H1 (cell line): ENCODE data around the gene PSPH. TPM values are rescaled to one million over a fixed set of nuclear protein-coding genes. Genes with fewer than 3 reads are reported as not detected.
A peak's percentile ranks its signal among the peaks of the same experiment; 100 is the strongest.

Source experiments
- CTCF ChIA-PET: fragments of 300-600 bp; sonication (Branson Sonifier 250); formaldehyde crosslinking; loops from one replicate; lab custom pipeline; 2021; ENCODE audit not compliant: partially characterized antibody; lab: Charles Lee
- POLR2A ChIA-PET: fragments of 300-600 bp; sonication (Branson Sonifier 250); formaldehyde crosslinking; loops from one replicate; lab custom pipeline; 2021; ENCODE audit warnings: inconsistent platforms; ENCODE audit not compliant: partially characterized antibody; lab: Charles Lee
- DNase-seq, 2 experiments: peaks; one replicate each; pipeline versions ENCODE4 v3.0.0 to v3.0.0-alpha.2; 2010 to 2022; ENCODE audit warnings: low spot score in 2 of 2, low read depth in 1 of 2, mixed read lengths in 1 of 2
- FAIRE-seq: peaks from 2 replicates; lab custom pipeline; 2011; peaks lifted over from hg19 to GRCh38; lab: Jason Lieb, UNC
- H2AFZ ChIP-seq: 2 replicates; pipeline ENCODE4 v1.8.1; 2012; ENCODE audit warnings: low read length, inconsistent platforms
- H2AK5ac ChIP-seq: 2 replicates; pipeline ENCODE4 v1.6.1; 2013; ENCODE audit warnings: low read depth, low read length
- H2BK120ac ChIP-seq: replicated peaks from 2 replicates; pipeline ENCODE3; 2013; ENCODE audit warnings: low read depth, low read length, inconsistent platforms
- H2BK12ac ChIP-seq: 2 replicates; pipeline ENCODE4 v1.6.1; 2013; ENCODE audit warnings: low read depth, low read length
- H2BK15ac ChIP-seq: 2 replicates; pipeline ENCODE4 v1.6.1; 2013; ENCODE audit warnings: low read length
- H2BK20ac ChIP-seq: 2 replicates; pipeline ENCODE4 v1.6.1; 2013; ENCODE audit warnings: low read length
- H2BK5ac ChIP-seq: 2 replicates; pipeline ENCODE4 v1.6.1; 2013; ENCODE audit warnings: low read depth, low read length
- H3K14ac ChIP-seq: 2 replicates; pipeline ENCODE4 v1.6.1; 2013; ENCODE audit warnings: inconsistent platforms; ENCODE audit not compliant: insufficient read length
- H3K18ac ChIP-seq: 2 replicates; pipeline ENCODE4 v1.6.1; 2013; ENCODE audit warnings: low read length; ENCODE audit errors: extremely low read depth
- H3K23ac ChIP-seq: 2 replicates; pipeline ENCODE4 v1.6.1; 2013; ENCODE audit warnings: inconsistent platforms; ENCODE audit not compliant: insufficient read length
- H3K23me2 ChIP-seq: 2 replicates; pipeline ENCODE4 v1.6.1; 2013; ENCODE audit warnings: low read depth, low read length
- H3K27ac ChIP-seq: 2 replicates; pipeline ENCODE4 v1.6.1; 2011; ENCODE audit warnings: low read depth, low read length, inconsistent platforms
- H3K27me3 ChIP-seq, 4 experiments: replicated peaks in 1 of 4; 1 replicate in 1 of 4; 2 replicates in 3 of 4; pipeline versions ENCODE4 v1.6.1 to v1.8.1; 2011 to 2013; ENCODE audit warnings: low read length in 3 of 4, mild to moderate bottlenecking in 3 of 4, inconsistent platforms in 2 of 4, mixed read lengths in 2 of 4, moderate library complexity in 1 of 4; ENCODE audit not compliant: control insufficient read depth in 3 of 4, insufficient read depth in 3 of 4; ENCODE audit errors: extremely low read depth in 1 of 4
- H3K36me3 ChIP-seq, 4 experiments: 2 replicates each; pipeline versions ENCODE4 v1.6.1 to v1.8.1; 2011 to 2013; ENCODE audit warnings: mild to moderate bottlenecking in 4 of 4, low read length in 3 of 4, moderate library complexity in 2 of 4, control low read depth in 1 of 4, inconsistent platforms in 1 of 4; ENCODE audit not compliant: insufficient read depth in 4 of 4, control insufficient read depth in 2 of 4
- H3K4ac ChIP-seq: replicated peaks from 2 replicates; pipeline ENCODE3; 2013; ENCODE audit warnings: low read length, low read depth, mixed read lengths, inconsistent platforms; ENCODE audit not compliant: insufficient read length
- H3K4me1 ChIP-seq, 4 experiments: replicated peaks in 1 of 4; 1 replicate in 1 of 4; 2 replicates in 3 of 4; pipeline versions ENCODE4 v1.6.1 to v1.8.1; 2011 to 2013; ENCODE audit warnings: low read length in 3 of 4, inconsistent platforms in 2 of 4, mixed read lengths in 1 of 4; ENCODE audit not compliant: insufficient read depth in 4 of 4, control insufficient read depth in 3 of 4
- H3K4me2 ChIP-seq, 2 experiments: 2 replicates each; pipeline versions ENCODE4 v1.6.1 to v1.8.1; 2011 to 2013; ENCODE audit warnings: low read depth in 2 of 2, low read length in 2 of 2, control low read depth in 1 of 2, inconsistent platforms in 1 of 2, mild to moderate bottlenecking in 1 of 2; ENCODE audit not compliant: insufficient read depth in 1 of 2
- H3K4me3 ChIP-seq, 4 experiments: fragments of 200-600, 300-600 bp in 1 of 4; sonication (generic), shearing (Covaris generic), sonication (Bioruptor Twin) in 1 of 4; 2 replicates each; pipeline versions ENCODE4 v1.5.1 to v1.8.1; 2011 to 2016; ENCODE audit warnings: low read length in 4 of 4, low read depth in 3 of 4, control low read depth in 2 of 4, inconsistent platforms in 2 of 4, mild to moderate bottlenecking in 2 of 4, mixed read lengths in 1 of 4, moderate library complexity in 1 of 4; ENCODE audit not compliant: insufficient read depth in 2 of 4; ENCODE audit errors: extremely low read depth in 1 of 4
- H3K56ac ChIP-seq: replicated peaks from 2 replicates; pipeline ENCODE3; 2013; ENCODE audit warnings: low read depth, mild to moderate bottlenecking, mixed read lengths, low read length, inconsistent platforms; ENCODE audit not compliant: insufficient read length
- H3K79me1 ChIP-seq: 2 replicates; pipeline ENCODE4 v1.6.1; 2013; ENCODE audit warnings: low read depth, low read length, control low read depth
- H3K79me2 ChIP-seq, 2 experiments: 2 replicates each; pipeline versions ENCODE4 v1.6.1 to v1.8.1; 2012 to 2013; ENCODE audit warnings: low read length in 2 of 2, mild to moderate bottlenecking in 2 of 2, inconsistent platforms in 1 of 2; ENCODE audit not compliant: insufficient read depth in 2 of 2, control insufficient read depth in 1 of 2
- H3K9ac ChIP-seq, 4 experiments: replicated peaks in 1 of 4; 1 replicate in 1 of 4; 2 replicates in 3 of 4; pipeline versions ENCODE4 v1.6.1 to v1.8.1; 2011 to 2013; ENCODE audit warnings: low read depth in 3 of 4, low read length in 3 of 4, control low read depth in 2 of 4, mild to moderate bottlenecking in 2 of 4, moderate library complexity in 2 of 4, inconsistent platforms in 1 of 4; ENCODE audit errors: extremely low read depth in 1 of 4
- H3K9me3 ChIP-seq, 2 experiments: 2 replicates each; pipeline versions ENCODE4 v1.6.1 to v1.8.1; 2012 to 2013; ENCODE audit warnings: mild to moderate bottlenecking in 2 of 2, moderate library complexity in 2 of 2, control low read depth in 1 of 2, inconsistent platforms in 1 of 2, low read depth in 1 of 2, low read length in 1 of 2, mixed read lengths in 1 of 2; ENCODE audit not compliant: insufficient read depth in 2 of 2
- H4K20me1 ChIP-seq, 2 experiments: replicated peaks in 1 of 2; 2 replicates each; pipeline versions ENCODE3 to v1.8.1; 2011 to 2013; ENCODE audit warnings: inconsistent platforms in 2 of 2, low read length in 2 of 2, mild to moderate bottlenecking in 1 of 2; ENCODE audit not compliant: insufficient read depth in 2 of 2, control insufficient read depth in 1 of 2
- H4K5ac ChIP-seq: 2 replicates; pipeline ENCODE4 v1.6.1; 2013; ENCODE audit warnings: low read length, low read depth, mixed read lengths, inconsistent platforms; ENCODE audit not compliant: insufficient read length
- H4K8ac ChIP-seq: 2 replicates; pipeline ENCODE4 v1.8.0; 2013; ENCODE audit warnings: mild to moderate bottlenecking, moderate library complexity, low read length, inconsistent platforms; ENCODE audit not compliant: insufficient read depth; ENCODE audit errors: extremely low read depth
- H4K91ac ChIP-seq: replicated peaks from 2 replicates; pipeline ENCODE3; 2013; ENCODE audit warnings: low read length, mixed read lengths, inconsistent platforms; ENCODE audit not compliant: insufficient read length
- PHF8 ChIP-seq: fragments of 200-600 bp; sonication (generic); conservative IDR thresholded peaks from 2 replicates; pipeline ENCODE4 v1.7.1; 2012; ENCODE audit warnings: low read depth, mild to moderate bottlenecking, inconsistent platforms, low read length, moderate library complexity
- WGBS, 2 experiments: shearing (Covaris generic) in 1 of 2; methylation state at CpG; one replicate each; pipeline versions ENCODE4 v1.1.6 to v1.1.7; 2013 to 2015; ENCODE audit warnings: low lambda C conversion rate in 2 of 2, mixed read lengths in 2 of 2, inconsistent platforms in 1 of 2, low coverage in 1 of 2, missing lambda C conversion rate in 1 of 2; ENCODE audit not compliant: insufficient replicate concordance in 2 of 2, insufficient coverage in 1 of 2, insufficient read length in 1 of 2; ENCODE audit errors: extremely low coverage in 1 of 2, missing lambda C conversion rate in 1 of 2; 5-methylcytosine and 5-hydroxymethylcytosine counted together
- polyA plus RNA-seq, 7 experiments: library from polyadenylated mRNA; depleted of rRNA in 3 of 7; stranded (reverse) in 5 of 7; unstranded in 2 of 7; fragments of >200 nt in 5 of 7; fragments of 200-250 nt in 2 of 7; gene quantifications; 1 replicate in 5 of 7; 2 replicates in 1 of 7; 4 replicates in 1 of 7; pipeline versions ENCODE4 v1.2.1 to v1.2.3, GENCODE V29; 2011 to 2013; ENCODE audit warnings: missing spikeins in 2 of 7, mixed read lengths in 2 of 7
- total RNA-seq: library from RNA; stranded (reverse); fragmentation: NEBNext Ultra II Directional; extraction: Animal tissue kit (Norgen Biotek cat#: 25700); gene quantifications from 2 replicates; pipeline ENCODE4 v1.2.1, GENCODE V29; 2021

Gene PSPH
- total and polyA plus RNA-seq, 2 of the 8 experiments (the other 6 are each of a cell fraction or from before 2014, with no cell fraction given), result 31.0 to 64.8 TPM

DNA sequence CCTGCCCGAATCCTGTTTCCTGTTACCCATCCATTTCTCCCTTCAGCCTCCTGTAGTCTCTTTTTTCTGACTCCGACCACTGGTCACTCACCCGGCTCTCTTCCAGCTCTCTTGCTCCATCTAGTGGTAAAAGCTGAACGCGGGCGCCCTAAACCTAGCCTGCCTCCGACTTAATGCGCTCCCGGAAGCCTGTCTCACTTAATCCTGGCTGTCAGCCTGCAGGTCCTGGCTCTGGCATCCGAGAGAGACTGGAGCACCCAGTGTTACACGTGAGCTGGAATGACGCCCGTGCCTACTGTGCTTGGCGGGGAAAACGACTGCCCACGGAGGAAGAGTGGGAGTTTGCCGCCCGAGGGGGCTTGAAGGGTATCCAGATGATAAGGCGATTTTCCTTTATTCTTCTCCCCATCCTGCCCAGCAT is 23.1 kb upstream of the PSPH start:
- H2AK5ac ChIP-seq, result no peak overlapping the region
- H2BK12ac ChIP-seq, result no peak overlapping the region
- CTCF ChIA-PET, result interaction anchor here (0.7 to 3.9 kb wide), 16 partner anchors 9 to 379 kb away, joined by 3 to 28 read pairs (median 6); partner anchors contain the start of genes PHKG1 and SUMF2
- no peak overlapping the region for H3K27ac ChIP-seq
- peaks cover 5 to 34% (median 9%) of the 10 kb centered on the region in 4 experiments for H3K36me3 ChIP-seq
- H3K4me3 ChIP-seq, result no peak overlapping the region
- no peak overlapping the region for H4K5ac ChIP-seq
- no peak overlapping the region for H3K9ac ChIP-seq
- no peak overlapping the region for H3K56ac ChIP-seq
- POLR2A ChIA-PET, result interaction anchor here (0.6 to 44.4 kb wide), 10 partner anchors 9 to 108 kb away, joined by 4 to 869 read pairs (median 8); partner anchors contain the start of genes CCT6A, PSPH and SUMF2
- H3K4me1 ChIP-seq, result no peaks in the 10 kb centered on the region
- H3K4ac ChIP-seq, result no peak overlapping the region
- no peak overlapping the region for H2BK20ac ChIP-seq
- H3K18ac ChIP-seq, result no peak overlapping the region
- no peak overlapping the region for H4K91ac ChIP-seq
- H2BK5ac ChIP-seq, result peak overlapping the region; percentile 52; the same call in 1 of the 2 replicates
- DNase-seq (peak; percentile 66 to 94), FAIRE-seq (no peak)
- H3K9me3 ChIP-seq, result no peaks in the 10 kb centered on the region
- H3K27me3 ChIP-seq, result no peaks in the 10 kb centered on the region
- no peak overlapping the region for H2BK15ac ChIP-seq
- peaks cover 0 to 2% of the 10 kb centered on the region in 2 experiments for H4K20me1 ChIP-seq
- 37% methylated on average over 19 of the region's 19 CpGs; no CpG with 5 or more reads in 1 of the 2 experiments for WGBS, 2 experiments
- H3K23ac ChIP-seq, result no peak overlapping the region
- H2BK120ac ChIP-seq, result no peak overlapping the region
- H3K79me2 ChIP-seq, result no peaks in the 10 kb centered on the region
- no peak overlapping the region for H3K4me2 ChIP-seq
- no peaks in the 10 kb centered on the region for H3K23me2 ChIP-seq
- H3K14ac ChIP-seq, result no peak overlapping the region
- peak overlapping the region; percentile 82; the same call in 1 of the 2 replicates for H4K8ac ChIP-seq
- no peaks in the 10 kb centered on the region for H3K79me1 ChIP-seq
- H2AFZ ChIP-seq, result no peak overlapping the region
- no peak for TF ChIP-seq PHF8
